K562 (cell line): ENCODE measurements around the gene SPRED2. TPM values are rescaled to one million over a fixed set of nuclear protein-coding genes. Genes with fewer than 3 reads are reported as not detected.
A peak's percentile ranks its signal among the peaks of the same experiment; 100 is the strongest.

Source experiments
- ATAC-seq: fragments of 200-7000 bp; cut with Tn5 transposase; 3 replicates; pipeline ENCODE4 v1.9.1; 2020; ENCODE audit warnings: moderate library complexity
- BruUV-seq: library from RNA; stranded (reverse); fragments of 400-500 nt; replicated peaks from 2 replicates; lab custom pipeline; 2021; lab: Mats Ljungman, UMichigan
- CTCF ChIA-PET: fragments of 300-600 bp; formaldehyde crosslinking; extraction: SDS; loops from one replicate; lab custom pipeline; 2021; ENCODE audit warnings: low intra/inter-chr PET ratio; lab: Yijun Ruan, JAX
- POLR2A ChIA-PET: fragments of 300-600, 350-650 bp; sonication (Branson Sonifier 250); formaldehyde crosslinking; extraction: SDS; loops from one replicate; lab custom pipeline; 2021; ENCODE audit warnings: antibody characterized with exemption, inconsistent platforms; lab: Yijun Ruan, JAX
- DNase-seq, 4 experiments: peaks; one replicate each; pipeline versions ENCODE4 v3.0.0 to v3.0.0-alpha.2; 2011 to 2018; ENCODE audit warnings: low spot score in 3 of 4, mixed read lengths in 3 of 4; ENCODE audit errors: extremely low read depth in 1 of 4
- FAIRE-seq: peaks from 2 replicates; lab custom pipeline; 2011; peaks lifted over from hg19 to GRCh38; lab: Jason Lieb, UNC
- H2AFZ ChIP-seq: 2 replicates; pipeline ENCODE4 v1.6.0; 2011; ENCODE audit warnings: low read depth, low read length, control low read depth, inconsistent platforms
- H3K27ac ChIP-seq: fragments of 200-600 bp; 3 replicates; pipeline ENCODE4 v1.8.0; 2011; ENCODE audit warnings: low read depth, mild to moderate bottlenecking, control low read depth, inconsistent platforms, low read length, moderate library complexity, mixed read lengths; ENCODE audit errors: extremely low read depth
- H3K27me3 ChIP-seq, 2 experiments: fragments of 300-600 bp in 1 of 2; 2 replicates in 1 of 2; 3 replicates in 1 of 2; pipeline versions ENCODE4 v1.6.0 to v1.8.0; 2011; ENCODE audit warnings: inconsistent platforms in 2 of 2, low read length in 2 of 2, mild to moderate bottlenecking in 1 of 2, mixed read lengths in 1 of 2, moderate library complexity in 1 of 2; ENCODE audit not compliant: control insufficient read depth in 2 of 2, insufficient read depth in 2 of 2
- H3K36me3 ChIP-seq: fragments of 300-600 bp; 3 replicates; pipeline ENCODE4 v1.8.0; 2011; ENCODE audit warnings: mild to moderate bottlenecking, low read length, inconsistent platforms; ENCODE audit not compliant: control insufficient read depth, insufficient read depth
- H3K4me1 ChIP-seq, 2 experiments: fragments of 200-600 bp in 1 of 2; replicated peaks in 1 of 2; 2 replicates in 1 of 2; 3 replicates in 1 of 2; pipeline versions ENCODE4 v1.5.1 to v1.8.0; 2011; ENCODE audit warnings: inconsistent platforms in 2 of 2, low read length in 2 of 2, mild to moderate bottlenecking in 1 of 2, mixed read lengths in 1 of 2, moderate library complexity in 1 of 2; ENCODE audit not compliant: control insufficient read depth in 2 of 2, insufficient read depth in 2 of 2
- H3K4me2 ChIP-seq: 2 replicates; pipeline ENCODE4 v1.6.1; 2011; ENCODE audit warnings: low read length, control low read depth, inconsistent platforms, mixed read lengths; ENCODE audit not compliant: insufficient read depth
- H3K4me3 ChIP-seq: fragments of 200-600 bp; sonication (generic), shearing (Covaris generic); 2 replicates; pipeline ENCODE4 v1.5.1; 2016; ENCODE audit warnings: control low read depth, inconsistent platforms
- H3K79me2 ChIP-seq: fragments of 200-600 bp; 3 replicates; pipeline ENCODE4 v1.8.0; 2011; ENCODE audit warnings: low read length, inconsistent platforms; ENCODE audit not compliant: control insufficient read depth, insufficient read depth
- H3K9ac ChIP-seq, 2 experiments: 2 replicates each; pipeline versions ENCODE4 v1.6.0 to v1.6.1; 2011; ENCODE audit warnings: low read depth in 2 of 2, low read length in 2 of 2, control low read depth in 1 of 2, inconsistent platforms in 1 of 2, mild to moderate bottlenecking in 1 of 2, mixed read lengths in 1 of 2; ENCODE audit not compliant: insufficient read depth in 1 of 2
- H3K9me1 ChIP-seq: one replicate; pipeline ENCODE4 v1.6.0; 2011; ENCODE audit warnings: inconsistent platforms, mild to moderate bottlenecking, low read length, moderate library complexity; ENCODE audit not compliant: control insufficient read depth, insufficient read depth
- H3K9me3 ChIP-seq: replicated peaks from 2 replicates; pipeline ENCODE4 v1.5.1; 2011; ENCODE audit warnings: low read depth, low read length, inconsistent platforms; ENCODE audit not compliant: control insufficient read depth, insufficient read depth
- H4K20me1 ChIP-seq: replicated peaks from 2 replicates; pipeline ENCODE4 v1.6.1; 2011; ENCODE audit warnings: low read length, inconsistent platforms, mixed read lengths; ENCODE audit not compliant: control insufficient read depth, insufficient read depth
- HDAC1 ChIP-seq, 2 experiments: fragments of 450-650 bp; IDR thresholded peaks; 2 replicates each; pipeline ENCODE4 v1.6.1; 2016 to 2017; ENCODE audit warnings: inconsistent platforms in 1 of 2, mild to moderate bottlenecking in 1 of 2, moderate library complexity in 1 of 2
- ILK ChIP-seq: fragments of 450-650 bp; IDR thresholded peaks from 2 replicates; pipeline ENCODE4 v1.6.1; 2016; ENCODE audit warnings: missing genetic modification characterization, low read depth, mild to moderate bottlenecking, missing compliant biosample characterization, moderate library complexity, borderline replicate concordance
- TEAD2 ChIP-seq: fragments of 450-650 bp; IDR thresholded peaks from 2 replicates; pipeline ENCODE4 v1.6.1; 2016; ENCODE audit warnings: missing genetic modification characterization, control low read depth, missing compliant biosample characterization
- TRIM28 ChIP-seq: fragments of 450-650 bp; IDR thresholded peaks from 2 replicates; pipeline ENCODE4 v1.6.1; 2017
- ZNF121 ChIP-seq: sonication (generic); formaldehyde crosslinking; conservative IDR thresholded peaks from 2 replicates; pipeline ENCODE4 v1.8.0; 2022; ENCODE audit warnings: missing genetic modification reagents
- ZNF507 ChIP-seq: conservative IDR thresholded peaks from 2 replicates; pipeline ENCODE4 v1.6.1; 2017; ENCODE audit warnings: missing genetic modification characterization, missing compliant biosample characterization
- WGBS: fragments of 100-300 bp; shearing (Covaris generic); methylation state at CpG from one replicate; pipeline ENCODE4 v1.1.6; 2016; ENCODE audit warnings: low coverage, mixed read lengths; ENCODE audit not compliant: insufficient coverage; ENCODE audit errors: missing lambda C conversion rate; 5-methylcytosine and 5-hydroxymethylcytosine counted together
- in situ Hi-C: fragments of 300-500 bp; cut with MboI; formaldehyde crosslinking; loops from 4 replicates; pipeline ENCODE4 v1.15.0; 2018; ENCODE audit warnings: inconsistent platforms, mixed read lengths
- intact Hi-C: fragments of 100-400 bp; cut with micrococcal nuclease; formaldehyde crosslinking; loops from 2 replicates; pipeline ENCODE4 v1.14.2; 2022
- polyA plus RNA-seq, 8 experiments: library from polyadenylated mRNA; depleted of rRNA in 4 of 8; stranded (reverse) in 5 of 8; unstranded in 3 of 8; fragments of >200 nt; fragmentation: Nextera tagmentation in 2 of 8; fragmentation: Illumina TruSeq in 1 of 8; extraction: Ambion mirVana in 2 of 8; extraction: Trizol in 1 of 8; gene quantifications; 2 replicates each; pipeline versions ENCODE4 v1.2.1 to v1.2.3, GENCODE V29; 2011 to 2014; ENCODE audit warnings: inconsistent platforms in 1 of 8, missing spikeins in 1 of 8
- total RNA-seq, 7 experiments: library from RNA; depleted of rRNA in 6 of 7; stranded (reverse); fragments of >200 nt in 6 of 7; fragmentation: Illumina TruSeq in 2 of 7; extraction: Trizol in 2 of 7; gene quantifications; 2 replicates each; pipeline versions ENCODE4 v1.2.1 to v1.2.3, GENCODE V29; 2011 to 2021; ENCODE audit warnings: low replicate concordance in 1 of 7

Gene SPRED2
- total and polyA plus RNA-seq, 9 of the 15 experiments (the other 6 are each of a cell fraction or from before 2014, with no cell fraction given) = 4.6 to 50.8 (median 14.1) TPM

- ATAC-seq (no peak), FAIRE-seq (no peak), DNase-seq (no peak)
- intact Hi-C loops (no loop called here), in situ Hi-C loops (no loop called here)
- 90% methylated on average over 3 of the region's 3 CpGs for WGBS
- peaks cover 100% of the 10 kb centered on the region for H3K79me2 ChIP-seq
- TF ChIP-seq ILK (tag) (no peak), TEAD2 (tag) (no peak), ZNF121 (peak; percentile 77)
- peaks cover 21% of the 10 kb centered on the region for H3K36me3 ChIP-seq
- H3K27me3 ChIP-seq = no peaks in the 10 kb centered on the region
- H4K20me1 ChIP-seq = peaks cover 57% of the 10 kb centered on the region
- H2AFZ ChIP-seq = no peak overlapping the region
- H3K4me3 ChIP-seq = no peak overlapping the region
- no peak overlapping the region for H3K27ac ChIP-seq
- no peak overlapping the region for H3K9ac ChIP-seq
- H3K4me2 ChIP-seq = no peak overlapping the region
- H3K9me1 ChIP-seq = peaks cover 6% of the 10 kb centered on the region
- CTCF ChIA-PET = no interaction called here
- H3K4me1 ChIP-seq = peaks cover 0 to 27% of the 10 kb centered on the region in 2 experiments; a peak in 4 of 5 replicates
- H3K9me3 ChIP-seq = no peaks in the 10 kb centered on the region
- no TSS peak for BruUV-seq
- POLR2A ChIA-PET = interaction anchor here (0.9 to 8.6 kb wide), 4 partner anchors 8 to 113 kb away, joined by 3 to 63 read pairs (median 6); no protein-coding TSS in a partner anchor
Measured at GRCh38 chr2:65424391-65424790, 8.0 kb downstream of the SPRED2 start.

- in situ Hi-C loops (no loop called here), intact Hi-C loops (no loop called here)
- ATAC-seq (peak; percentile 14), FAIRE-seq (no peak), DNase-seq (no peak)
- no peaks in the 10 kb centered on the region for H3K9me3 ChIP-seq
- H3K4me1 ChIP-seq = peaks cover 0 to 23% of the 10 kb centered on the region in 2 experiments; a peak in 4 of 5 replicates
- H3K79me2 ChIP-seq = peaks cover 100% of the 10 kb centered on the region
- H3K4me2 ChIP-seq = peak overlapping the region; percentile 17; the same call in 1 of the 2 replicates
- H3K4me3 ChIP-seq = no peak overlapping the region
- H4K20me1 ChIP-seq = peaks cover 53% of the 10 kb centered on the region
- no peak overlapping the region for H2AFZ ChIP-seq
- no peak overlapping the region for H3K9ac ChIP-seq
- H3K9me1 ChIP-seq = peaks cover 6% of the 10 kb centered on the region
- CTCF ChIA-PET = no interaction called here
- WGBS = 31% methylated on average over 1 of the region's 1 CpG
- H3K27ac ChIP-seq = peak overlapping the region; percentile 16; the same call in 1 of the 3 replicates
- BruUV-seq = no TSS peak
- TF ChIP-seq HDAC1 (IDR thresholded peaks at IDR 0.05) (no peak), ZNF507 (0 out of 2 replicates have a peak, but pooled peaks have one; percentile 10), TRIM28 (no peak)
- no peaks in the 10 kb centered on the region for H3K27me3 ChIP-seq
- H3K36me3 ChIP-seq = peaks cover 11% of the 10 kb centered on the region; the same call in 2 of the 3 replicates
- POLR2A ChIA-PET = interaction anchor here (0.7 to 4.7 kb wide), 13 partner anchors 8 to 194 kb away, joined by 3 to 29 read pairs (median 4); partner anchors contain the start of gene ACTR2
Measured at GRCh38 chr2:65421432-65421748, 11.0 kb downstream of the SPRED2 start.
